H1 (cell line): ENCODE measurements around the gene CREBBP. TPM values are rescaled to one million over a fixed set of nuclear protein-coding genes. Genes with fewer than 3 reads are reported as not detected.

Experiments used
- CTCF ChIA-PET: fragments of 300-600 bp; sonication (Branson Sonifier 250); formaldehyde crosslinking; loops from one replicate; lab custom pipeline; 2021; ENCODE audit not compliant: partially characterized antibody; lab: Charles Lee
- POLR2A ChIA-PET: fragments of 300-600 bp; sonication (Branson Sonifier 250); formaldehyde crosslinking; loops from one replicate; lab custom pipeline; 2021; ENCODE audit warnings: inconsistent platforms; ENCODE audit not compliant: partially characterized antibody; lab: Charles Lee
- DNase-seq, 2 experiments: peaks; one replicate each; pipeline versions ENCODE4 v3.0.0 to v3.0.0-alpha.2; 2010 to 2022; ENCODE audit warnings: low spot score in 2 of 2, low read depth in 1 of 2, mixed read lengths in 1 of 2
- FAIRE-seq: peaks from 2 replicates; lab custom pipeline; 2011; peaks lifted over from hg19 to GRCh38; lab: Jason Lieb, UNC
- H2AFZ ChIP-seq: 2 replicates; pipeline ENCODE4 v1.8.1; 2012; ENCODE audit warnings: low read length, inconsistent platforms
- H2AK5ac ChIP-seq: 2 replicates; pipeline ENCODE4 v1.6.1; 2013; ENCODE audit warnings: low read depth, low read length
- H2BK120ac ChIP-seq: replicated peaks from 2 replicates; pipeline ENCODE3; 2013; ENCODE audit warnings: low read depth, low read length, inconsistent platforms
- H2BK12ac ChIP-seq: 2 replicates; pipeline ENCODE4 v1.6.1; 2013; ENCODE audit warnings: low read depth, low read length
- H2BK15ac ChIP-seq: 2 replicates; pipeline ENCODE4 v1.6.1; 2013; ENCODE audit warnings: low read length
- H2BK20ac ChIP-seq: 2 replicates; pipeline ENCODE4 v1.6.1; 2013; ENCODE audit warnings: low read length
- H2BK5ac ChIP-seq: 2 replicates; pipeline ENCODE4 v1.6.1; 2013; ENCODE audit warnings: low read depth, low read length
- H3K14ac ChIP-seq: 2 replicates; pipeline ENCODE4 v1.6.1; 2013; ENCODE audit warnings: inconsistent platforms; ENCODE audit not compliant: insufficient read length
- H3K18ac ChIP-seq: 2 replicates; pipeline ENCODE4 v1.6.1; 2013; ENCODE audit warnings: low read length; ENCODE audit errors: extremely low read depth
- H3K23ac ChIP-seq: 2 replicates; pipeline ENCODE4 v1.6.1; 2013; ENCODE audit warnings: inconsistent platforms; ENCODE audit not compliant: insufficient read length
- H3K23me2 ChIP-seq: 2 replicates; pipeline ENCODE4 v1.6.1; 2013; ENCODE audit warnings: low read depth, low read length
- H3K27ac ChIP-seq: 2 replicates; pipeline ENCODE4 v1.6.1; 2011; ENCODE audit warnings: low read depth, low read length, inconsistent platforms
- H3K27me3 ChIP-seq, 4 experiments: replicated peaks in 1 of 4; 1 replicate in 1 of 4; 2 replicates in 3 of 4; pipeline versions ENCODE4 v1.6.1 to v1.8.1; 2011 to 2013; ENCODE audit warnings: low read length in 3 of 4, mild to moderate bottlenecking in 3 of 4, inconsistent platforms in 2 of 4, mixed read lengths in 2 of 4, moderate library complexity in 1 of 4; ENCODE audit not compliant: control insufficient read depth in 3 of 4, insufficient read depth in 3 of 4; ENCODE audit errors: extremely low read depth in 1 of 4
- H3K36me3 ChIP-seq, 4 experiments: 2 replicates each; pipeline versions ENCODE4 v1.6.1 to v1.8.1; 2011 to 2013; ENCODE audit warnings: mild to moderate bottlenecking in 4 of 4, low read length in 3 of 4, moderate library complexity in 2 of 4, control low read depth in 1 of 4, inconsistent platforms in 1 of 4; ENCODE audit not compliant: insufficient read depth in 4 of 4, control insufficient read depth in 2 of 4
- H3K4ac ChIP-seq: replicated peaks from 2 replicates; pipeline ENCODE3; 2013; ENCODE audit warnings: low read length, low read depth, mixed read lengths, inconsistent platforms; ENCODE audit not compliant: insufficient read length
- H3K4me1 ChIP-seq, 4 experiments: replicated peaks in 1 of 4; 1 replicate in 1 of 4; 2 replicates in 3 of 4; pipeline versions ENCODE4 v1.6.1 to v1.8.1; 2011 to 2013; ENCODE audit warnings: low read length in 3 of 4, inconsistent platforms in 2 of 4, mixed read lengths in 1 of 4; ENCODE audit not compliant: insufficient read depth in 4 of 4, control insufficient read depth in 3 of 4
- H3K4me2 ChIP-seq, 2 experiments: 2 replicates each; pipeline versions ENCODE4 v1.6.1 to v1.8.1; 2011 to 2013; ENCODE audit warnings: low read depth in 2 of 2, low read length in 2 of 2, control low read depth in 1 of 2, inconsistent platforms in 1 of 2, mild to moderate bottlenecking in 1 of 2; ENCODE audit not compliant: insufficient read depth in 1 of 2
- H3K4me3 ChIP-seq, 4 experiments: fragments of 200-600, 300-600 bp in 1 of 4; sonication (generic), shearing (Covaris generic), sonication (Bioruptor Twin) in 1 of 4; 2 replicates each; pipeline versions ENCODE4 v1.5.1 to v1.8.1; 2011 to 2016; ENCODE audit warnings: low read length in 4 of 4, low read depth in 3 of 4, control low read depth in 2 of 4, inconsistent platforms in 2 of 4, mild to moderate bottlenecking in 2 of 4, mixed read lengths in 1 of 4, moderate library complexity in 1 of 4; ENCODE audit not compliant: insufficient read depth in 2 of 4; ENCODE audit errors: extremely low read depth in 1 of 4
- H3K56ac ChIP-seq: replicated peaks from 2 replicates; pipeline ENCODE3; 2013; ENCODE audit warnings: low read depth, mild to moderate bottlenecking, mixed read lengths, low read length, inconsistent platforms; ENCODE audit not compliant: insufficient read length
- H3K79me1 ChIP-seq: 2 replicates; pipeline ENCODE4 v1.6.1; 2013; ENCODE audit warnings: low read depth, low read length, control low read depth
- H3K79me2 ChIP-seq, 2 experiments: 2 replicates each; pipeline versions ENCODE4 v1.6.1 to v1.8.1; 2012 to 2013; ENCODE audit warnings: low read length in 2 of 2, mild to moderate bottlenecking in 2 of 2, inconsistent platforms in 1 of 2; ENCODE audit not compliant: insufficient read depth in 2 of 2, control insufficient read depth in 1 of 2
- H3K9ac ChIP-seq, 4 experiments: replicated peaks in 1 of 4; 1 replicate in 1 of 4; 2 replicates in 3 of 4; pipeline versions ENCODE4 v1.6.1 to v1.8.1; 2011 to 2013; ENCODE audit warnings: low read depth in 3 of 4, low read length in 3 of 4, control low read depth in 2 of 4, mild to moderate bottlenecking in 2 of 4, moderate library complexity in 2 of 4, inconsistent platforms in 1 of 4; ENCODE audit errors: extremely low read depth in 1 of 4
- H3K9me3 ChIP-seq, 2 experiments: 2 replicates each; pipeline versions ENCODE4 v1.6.1 to v1.8.1; 2012 to 2013; ENCODE audit warnings: mild to moderate bottlenecking in 2 of 2, moderate library complexity in 2 of 2, control low read depth in 1 of 2, inconsistent platforms in 1 of 2, low read depth in 1 of 2, low read length in 1 of 2, mixed read lengths in 1 of 2; ENCODE audit not compliant: insufficient read depth in 2 of 2
- H4K20me1 ChIP-seq, 2 experiments: replicated peaks in 1 of 2; 2 replicates each; pipeline versions ENCODE3 to v1.8.1; 2011 to 2013; ENCODE audit warnings: inconsistent platforms in 2 of 2, low read length in 2 of 2, mild to moderate bottlenecking in 1 of 2; ENCODE audit not compliant: insufficient read depth in 2 of 2, control insufficient read depth in 1 of 2
- H4K5ac ChIP-seq: 2 replicates; pipeline ENCODE4 v1.6.1; 2013; ENCODE audit warnings: low read length, low read depth, mixed read lengths, inconsistent platforms; ENCODE audit not compliant: insufficient read length
- H4K8ac ChIP-seq: 2 replicates; pipeline ENCODE4 v1.8.0; 2013; ENCODE audit warnings: mild to moderate bottlenecking, moderate library complexity, low read length, inconsistent platforms; ENCODE audit not compliant: insufficient read depth; ENCODE audit errors: extremely low read depth
- H4K91ac ChIP-seq: replicated peaks from 2 replicates; pipeline ENCODE3; 2013; ENCODE audit warnings: low read length, mixed read lengths, inconsistent platforms; ENCODE audit not compliant: insufficient read length
- YY1 ChIP-seq: IDR thresholded peaks from 2 replicates; pipeline ENCODE4 v1.6.1; 2011; ENCODE audit warnings: low read depth, mild to moderate bottlenecking, low read length
- WGBS, 2 experiments: shearing (Covaris generic) in 1 of 2; methylation state at CpG; one replicate each; pipeline versions ENCODE4 v1.1.6 to v1.1.7; 2013 to 2015; ENCODE audit warnings: low lambda C conversion rate in 2 of 2, mixed read lengths in 2 of 2, inconsistent platforms in 1 of 2, low coverage in 1 of 2, missing lambda C conversion rate in 1 of 2; ENCODE audit not compliant: insufficient replicate concordance in 2 of 2, insufficient coverage in 1 of 2, insufficient read length in 1 of 2; ENCODE audit errors: extremely low coverage in 1 of 2, missing lambda C conversion rate in 1 of 2; 5-methylcytosine and 5-hydroxymethylcytosine counted together
- polyA plus RNA-seq, 7 experiments: library from polyadenylated mRNA; depleted of rRNA in 3 of 7; stranded (reverse) in 5 of 7; unstranded in 2 of 7; fragments of >200 nt in 5 of 7; fragments of 200-250 nt in 2 of 7; gene quantifications; 1 replicate in 5 of 7; 2 replicates in 1 of 7; 4 replicates in 1 of 7; pipeline versions ENCODE4 v1.2.1 to v1.2.3, GENCODE V29; 2011 to 2013; ENCODE audit warnings: missing spikeins in 2 of 7, mixed read lengths in 2 of 7
- total RNA-seq: library from RNA; stranded (reverse); fragmentation: NEBNext Ultra II Directional; extraction: Animal tissue kit (Norgen Biotek cat#: 25700); gene quantifications from 2 replicates; pipeline ENCODE4 v1.2.1, GENCODE V29; 2021
- TF ChIP-seq, protein P1 (sequence below): IDR thresholded peaks from 2 replicates; pipeline ENCODE4 v1.6.1; 2012; ENCODE audit warnings: low read length, inconsistent platforms

CREBBP gene
- total and polyA plus RNA-seq, 2 of the 8 experiments (the other 6 are each of a cell fraction or from before 2014, with no cell fraction given): 10.0 to 60.1 TPM

GRCh38 chr16:3695610-3696369 lies 184.7 kb downstream of the CREBBP start:
- Histone ChIP-seq H3K79me2 (peaks cover 0 to 59% of the 10 kb centered on the region in 2 experiments; a peak in 3 of 4 replicates), H2BK20ac (no peak overlapping the region), H2BK5ac (no peak overlapping the region; the same call in 1 of the 2 replicates), H3K27me3 (no peaks in the 10 kb centered on the region), H4K91ac (no peak overlapping the region), H2BK120ac (no peak overlapping the region), H3K4ac (no peak overlapping the region), H2AK5ac (no peak overlapping the region), H2BK15ac (no peak overlapping the region), H4K8ac (peak overlapping the region; percentile 15; the same call in 1 of the 2 replicates), H3K56ac (no peak overlapping the region), H2AFZ (no peak overlapping the region), H3K36me3 (peaks cover 0 to 5% (median 0%) of the 10 kb centered on the region in 4 experiments; a peak in 2 of 8 replicates), H3K23me2 (no peaks in the 10 kb centered on the region), H3K4me1 (no peaks in the 10 kb centered on the region; a peak in 2 of 7 replicates), H3K23ac (no peak overlapping the region), H4K20me1 (peaks cover 2 to 8% of the 10 kb centered on the region in 2 experiments), H3K79me1 (peaks cover 10% of the 10 kb centered on the region; the same call in 1 of the 2 replicates), H2BK12ac (no peak overlapping the region), H3K27ac (no peak overlapping the region), H4K5ac (no peak overlapping the region), H3K4me3 (no peak overlapping the region), H3K18ac (no peak overlapping the region), H3K14ac (no peak overlapping the region), H3K4me2 (no peak overlapping the region), H3K9ac (no peak overlapping the region), H3K9me3 (no peaks in the 10 kb centered on the region)
- POLR2A ChIA-PET: interaction anchor here (0.6 to 1.9 kb wide), 6 partner anchors 9 to 478 kb away, joined by 3 to 7 read pairs (median 3); partner anchors contain the start of gene TRAP1
- 94% methylated on average over 19 of the region's 19 CpGs; no CpG with 5 or more reads in 1 of the 2 experiments for WGBS, 2 experiments
- TF ChIP-seq YY1: no peak
- TF ChIP-seq, protein P1, sequence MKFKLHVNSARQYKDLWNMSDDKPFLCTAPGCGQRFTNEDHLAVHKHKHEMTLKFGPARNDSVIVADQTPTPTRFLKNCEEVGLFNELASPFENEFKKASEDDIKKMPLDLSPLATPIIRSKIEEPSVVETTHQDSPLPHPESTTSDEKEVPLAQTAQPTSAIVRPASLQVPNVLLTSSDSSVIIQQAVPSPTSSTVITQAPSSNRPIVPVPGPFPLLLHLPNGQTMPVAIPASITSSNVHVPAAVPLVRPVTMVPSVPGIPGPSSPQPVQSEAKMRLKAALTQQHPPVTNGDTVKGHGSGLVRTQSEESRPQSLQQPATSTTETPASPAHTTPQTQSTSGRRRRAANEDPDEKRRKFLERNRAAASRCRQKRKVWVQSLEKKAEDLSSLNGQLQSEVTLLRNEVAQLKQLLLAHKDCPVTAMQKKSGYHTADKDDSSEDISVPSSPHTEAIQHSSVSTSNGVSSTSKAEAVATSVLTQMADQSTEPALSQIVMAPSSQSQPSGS: no peak
- FAIRE-seq (no peak), DNase-seq (no peak)
- CTCF ChIA-PET: interaction anchor here (0.6 to 1.3 kb wide), 7 partner anchors 8 to 709 kb away, joined by 3 to 4 read pairs (median 3); no protein-coding TSS in a partner anchor
